Subcutaneous adipose tissue (tissue), 4 donors: ENCODE data around the gene CST9. TPM values are rescaled to one million over a fixed set of nuclear protein-coding genes. Genes with fewer than 3 reads are reported as not detected.

Experiments used
- CTCF ChIP-seq: fragments of 450-650 bp; IDR thresholded peaks from one replicate; pipeline ENCODE4 v1.5.1; 2016; ENCODE audit warnings: low read depth, mild to moderate bottlenecking, control low read depth, antibody characterized with exemption, moderate library complexity
- total RNA-seq, 4 donors: library from RNA; depleted of rRNA; stranded (reverse); fragments of >200 nt; gene quantifications; one replicate each; pipeline ENCODE4 v1.1.0, GENCODE V29; 2016

The CST9 gene
- total RNA-seq, 4 donors from 2014 or later: not detected

- no peak for TF ChIP-seq CTCF
Observed at GRCh38 chr20:23636908-23637281, 31.2 kb upstream of the CST9 start.

GRCh38 chr20:23636182-23636907 is 30.6 kb upstream of the CST9 start:
- no peak for TF ChIP-seq CTCF

DNA sequence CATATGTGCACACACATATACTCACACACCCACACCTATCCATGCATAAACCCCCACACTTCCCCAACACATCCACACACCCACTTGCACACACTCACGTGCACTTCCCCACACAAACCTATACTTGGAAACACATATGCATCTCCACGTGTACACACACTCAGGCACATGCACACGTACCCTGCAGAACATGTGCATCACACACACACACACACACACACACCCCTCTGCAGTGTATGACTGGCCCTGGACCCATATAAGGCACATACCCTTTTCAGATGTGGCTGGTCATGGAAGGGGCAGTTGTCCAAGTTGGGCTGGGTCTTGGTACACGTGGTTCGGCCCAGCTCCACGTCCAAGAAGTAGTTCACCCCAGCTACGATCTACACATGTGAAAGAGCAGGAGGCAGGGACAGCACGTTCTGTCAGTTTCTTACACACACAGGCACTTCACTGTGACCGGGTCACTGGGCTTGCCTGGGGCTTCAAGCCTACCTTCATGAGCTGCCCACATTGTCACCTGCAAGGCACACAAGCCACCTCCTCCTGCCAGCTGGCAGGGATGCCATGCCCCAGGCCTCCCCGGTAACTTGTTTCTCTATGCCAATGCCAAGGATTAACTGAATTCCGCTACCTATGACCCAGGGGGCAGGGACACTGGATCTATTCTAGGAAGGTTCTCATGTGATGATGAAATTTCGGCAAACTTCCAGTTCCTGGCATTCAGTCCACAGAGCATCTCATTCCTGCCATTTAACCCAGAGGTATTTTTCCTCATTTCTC is 29.5 kb upstream of the CST9 start:
- TF ChIP-seq CTCF: no peak

GRCh38 chr20:23634044-23634801 is 28.5 kb upstream of the CST9 start:
- no peak for TF ChIP-seq CTCF

DNA sequence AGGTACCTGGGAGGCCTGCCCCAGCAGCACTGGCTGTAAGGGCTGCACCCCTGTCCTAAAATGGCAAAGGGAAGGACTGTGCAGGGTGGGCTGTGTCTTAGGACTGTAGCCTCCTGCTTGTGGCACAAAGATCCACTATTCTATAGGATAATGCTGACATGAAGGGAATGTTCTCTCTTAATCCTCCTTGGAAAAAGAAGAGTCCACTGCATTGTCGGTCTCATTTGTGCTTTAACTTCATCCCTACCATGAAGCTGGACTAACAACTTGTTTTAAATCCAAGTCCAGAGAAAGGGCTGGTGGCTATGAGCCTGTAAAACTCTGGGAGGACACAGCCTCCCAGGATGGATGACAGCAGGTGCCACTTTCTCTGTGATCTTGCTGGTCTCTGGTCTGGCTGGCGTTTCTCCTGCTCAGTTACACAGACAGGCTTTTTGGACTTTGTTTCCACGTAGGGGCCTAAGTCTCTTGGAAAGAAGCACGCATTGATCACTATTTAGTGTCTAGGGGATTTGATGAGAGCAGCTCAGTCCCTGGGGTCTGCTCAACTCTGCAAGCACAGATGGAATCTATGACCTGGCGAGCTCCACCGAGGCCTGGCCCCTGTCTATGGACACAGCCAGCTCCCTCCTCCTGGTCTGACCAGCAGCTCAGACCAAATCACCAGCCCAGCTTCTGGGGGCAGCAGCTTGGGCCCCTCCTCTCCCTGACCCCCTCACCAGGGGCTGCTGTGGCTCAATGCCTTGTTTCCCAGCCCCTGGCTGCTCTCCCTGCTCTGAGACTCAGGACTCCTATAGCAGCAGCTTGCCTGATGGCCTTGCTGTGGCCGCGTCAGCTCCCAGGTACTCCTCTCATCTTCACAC is 27.2 kb upstream of the CST9 start:
- TF ChIP-seq CTCF: no peak

DNA sequence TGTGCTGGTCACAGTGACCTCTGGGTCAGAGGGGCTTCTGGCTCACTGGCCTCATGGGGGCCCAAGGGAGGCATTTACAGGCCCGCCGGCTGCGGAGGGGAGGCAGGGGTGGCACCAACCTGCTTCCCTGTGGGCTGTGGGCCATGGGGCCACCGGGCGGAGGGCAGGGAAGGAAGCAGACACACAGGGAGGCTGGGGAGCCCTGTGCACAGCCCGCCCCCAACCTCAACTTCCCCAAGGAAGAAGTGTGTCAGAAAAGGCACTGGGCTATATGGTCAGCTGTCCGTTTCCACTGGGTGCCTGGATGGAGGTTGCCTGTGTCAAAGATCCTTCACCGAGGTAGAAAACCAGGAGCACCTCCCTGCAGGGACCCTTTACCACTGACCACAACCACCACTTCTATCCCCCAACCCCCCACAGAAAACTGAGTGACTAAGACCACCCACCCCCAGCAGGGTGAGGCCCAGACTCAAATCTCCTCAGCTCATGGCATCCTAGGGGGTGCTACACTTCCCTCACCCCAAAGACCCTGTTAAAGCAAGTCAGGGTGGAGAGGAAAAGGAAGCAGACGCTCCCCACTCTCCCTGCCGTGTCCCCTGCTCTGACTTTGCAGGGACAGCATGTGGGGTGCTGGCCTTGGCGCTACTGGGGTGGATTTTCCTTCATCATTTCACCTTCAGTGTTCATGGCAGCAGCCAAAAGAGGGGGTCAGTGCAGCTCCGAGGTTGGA is 26.4 kb upstream of the CST9 start:
- no peak for TF ChIP-seq CTCF
